ENCODE results near the gene SLC12A8. TPM values are rescaled to one million over a fixed set of nuclear protein-coding genes. Genes with fewer than 3 reads are reported as not detected.

SLC12A8 gene
- total RNA-seq, 2 experiments from 2014 or later, result 0.36 to 0.38 TPM

DNA sequence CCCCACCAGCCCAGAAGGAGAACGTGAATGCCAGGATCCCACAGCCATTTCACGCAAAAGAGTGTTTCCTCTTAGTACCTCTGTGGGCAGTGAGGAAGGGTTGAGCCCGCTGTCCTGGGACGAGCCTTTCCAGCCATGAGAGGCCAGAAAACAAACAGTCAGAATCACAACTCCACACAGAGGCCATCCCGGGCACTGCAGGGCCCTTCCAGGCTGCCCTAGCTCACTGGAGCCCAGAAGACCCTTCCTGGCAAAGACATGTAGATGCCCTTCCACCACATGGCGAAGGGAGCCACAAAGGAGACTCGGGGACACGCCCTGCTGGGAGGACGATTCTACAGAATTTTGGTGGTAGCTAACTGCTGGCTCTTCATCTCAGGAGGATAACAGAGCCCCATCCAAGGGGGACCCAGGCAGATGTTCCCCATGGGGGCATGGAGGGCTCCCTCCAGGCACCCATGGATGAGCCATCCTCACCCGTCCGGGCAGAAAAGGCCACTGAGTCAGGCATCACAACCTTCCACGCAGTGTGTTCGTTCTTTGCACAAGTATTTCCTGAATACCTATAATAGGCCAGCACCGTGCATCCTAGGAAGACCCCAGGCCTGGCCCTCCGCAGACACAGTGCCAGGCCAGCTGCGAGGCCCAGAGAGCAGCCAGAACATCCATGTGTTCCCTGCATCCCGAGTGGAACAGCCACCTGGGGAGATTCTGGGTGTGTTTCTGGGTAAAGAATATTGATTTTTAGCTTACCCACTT is 47.2 kb downstream of the SLC12A8 start:
- Histone ChIP-seq H3K27ac (ENCODE audit: low read depth in 1 of 2, low read length in 2 of 2) (no peak overlapping the region), H3K4me3 (ENCODE audit: low read length) (no peak overlapping the region), H3K36me3 (ENCODE audit: insufficient read depth, low read length) (no peaks in the 10 kb centered on the region), H3K9me3 (ENCODE audit: control insufficient read depth in 1 of 2, insufficient read depth in 1 of 2, low read length in 2 of 2) (no peaks in the 10 kb centered on the region), H3K4me1 (ENCODE audit: insufficient read depth, low read length) (no peaks in the 10 kb centered on the region), H3K27me3 (ENCODE audit: control insufficient read depth in 1 of 2, insufficient read depth in 2 of 2, low read length in 2 of 2) (no peaks in the 10 kb centered on the region)
- no peak overlapping the region for H3K27ac Mint-ChIP-seq
- POLR2A ChIA-PET, result no interaction called here
- no peaks in the 10 kb centered on the region for H3K27me3 Mint-ChIP-seq
- CTCF ChIA-PET, result no interaction called here
- no peak for ATAC-seq (ENCODE audit: poor library complexity)
- H3K4me3 Mint-ChIP-seq, result no peak overlapping the region
- H3K9me3 Mint-ChIP-seq, result no peaks in the 10 kb centered on the region
- no peaks in the 10 kb centered on the region for H3K4me1 Mint-ChIP-seq (ENCODE audit: low read depth)
- intact Hi-C loops (cut with DNase I, micrococcal nuclease), result no loop called here
- H3K36me3 Mint-ChIP-seq (ENCODE audit: low read depth), result no peaks in the 10 kb centered on the region
- DNase-seq, result peak in 1 of 14 experiments; percentile 22
- TF ChIP-seq, protein P1, sequence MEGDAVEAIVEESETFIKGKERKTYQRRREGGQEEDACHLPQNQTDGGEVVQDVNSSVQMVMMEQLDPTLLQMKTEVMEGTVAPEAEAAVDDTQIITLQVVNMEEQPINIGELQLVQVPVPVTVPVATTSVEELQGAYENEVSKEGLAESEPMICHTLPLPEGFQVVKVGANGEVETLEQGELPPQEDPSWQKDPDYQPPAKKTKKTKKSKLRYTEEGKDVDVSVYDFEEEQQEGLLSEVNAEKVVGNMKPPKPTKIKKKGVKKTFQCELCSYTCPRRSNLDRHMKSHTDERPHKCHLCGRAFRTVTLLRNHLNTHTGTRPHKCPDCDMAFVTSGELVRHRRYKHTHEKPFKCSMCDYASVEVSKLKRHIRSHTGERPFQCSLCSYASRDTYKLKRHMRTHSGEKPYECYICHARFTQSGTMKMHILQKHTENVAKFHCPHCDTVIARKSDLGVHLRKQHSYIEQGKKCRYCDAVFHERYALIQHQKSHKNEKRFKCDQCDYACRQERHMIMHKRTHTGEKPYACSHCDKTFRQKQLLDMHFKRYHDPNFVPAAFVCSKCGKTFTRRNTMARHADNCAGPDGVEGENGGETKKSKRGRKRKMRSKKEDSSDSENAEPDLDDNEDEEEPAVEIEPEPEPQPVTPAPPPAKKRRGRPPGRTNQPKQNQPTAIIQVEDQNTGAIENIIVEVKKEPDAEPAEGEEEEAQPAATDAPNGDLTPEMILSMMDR (IDR thresholded peaks at IDR 0.05), result no peak

GRCh38 chr3:125163739-125164601 is 48.6 kb downstream of the SLC12A8 start:
- H3K4me1 ChIP-seq (ENCODE audit: insufficient read depth, low read length), result no peaks in the 10 kb centered on the region
- Mint-ChIP-seq H3K36me3 (ENCODE audit: low read depth) (no peaks in the 10 kb centered on the region), H3K27ac (no peak overlapping the region), H3K4me3 (no peak overlapping the region), H3K9me3 (no peaks in the 10 kb centered on the region), H3K27me3 (no peaks in the 10 kb centered on the region), H3K4me1 (ENCODE audit: low read depth) (no peaks in the 10 kb centered on the region)
- POLR2A ChIA-PET, result no interaction called here
- CTCF ChIA-PET, result interaction anchor here (0.6 kb wide), 1 partner anchor 155 kb away, joined by 4 read pairs; no protein-coding TSS in a partner anchor
- DNase-seq, result no peak
- H3K36me3 ChIP-seq (ENCODE audit: insufficient read depth, low read length), result no peaks in the 10 kb centered on the region
- no peak overlapping the region for H3K27ac ChIP-seq (ENCODE audit: low read depth in 1 of 2, low read length in 2 of 2)
- H3K9me3 ChIP-seq (ENCODE audit: control insufficient read depth in 1 of 2, insufficient read depth in 1 of 2, low read length in 2 of 2), result no peaks in the 10 kb centered on the region
- no peak overlapping the region for H3K4me3 ChIP-seq (ENCODE audit: low read length)
- TF ChIP-seq, protein P1 (IDR thresholded peaks at IDR 0.05), result no peak
- intact Hi-C loops (cut with DNase I, micrococcal nuclease), result no loop called here
- no peaks in the 10 kb centered on the region for H3K27me3 ChIP-seq (ENCODE audit: control insufficient read depth in 1 of 2, insufficient read depth in 2 of 2, low read length in 2 of 2)
- no peak for ATAC-seq (ENCODE audit: poor library complexity)

DNA sequence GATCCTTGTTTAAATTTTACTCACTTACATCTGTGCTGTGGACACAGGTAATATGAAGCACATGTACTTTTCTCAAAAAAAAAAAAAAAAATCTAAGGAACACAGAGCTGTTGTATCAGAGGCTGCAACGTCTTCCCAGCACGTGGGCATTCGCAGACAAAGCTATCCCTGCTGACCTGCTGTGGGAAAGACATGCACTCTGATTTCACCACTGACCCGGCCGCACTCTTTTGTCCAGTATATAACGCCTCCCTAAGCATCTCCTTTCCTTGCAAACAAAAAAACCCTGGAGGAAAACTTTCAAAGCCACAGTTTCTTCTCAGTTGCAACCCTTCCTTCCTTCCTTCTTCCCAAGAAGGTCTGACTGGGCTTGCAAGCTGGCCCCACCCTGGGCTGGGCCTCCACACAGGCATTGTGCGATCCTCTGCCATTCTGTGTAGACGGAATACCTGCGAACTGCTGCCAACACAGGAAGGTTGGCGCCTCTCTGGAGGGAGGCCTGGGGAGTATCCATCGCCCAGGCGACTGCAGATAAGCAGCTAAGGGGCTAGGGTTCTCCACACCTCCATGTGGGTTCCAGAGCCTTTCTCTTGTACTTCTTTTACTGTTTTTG is 50.8 kb downstream of the SLC12A8 start:
- Mint-ChIP-seq H3K4me1 (ENCODE audit: low read depth) (no peaks in the 10 kb centered on the region), H3K4me3 (no peak overlapping the region), H3K27ac (no peak overlapping the region), H3K36me3 (ENCODE audit: low read depth) (no peaks in the 10 kb centered on the region), H3K27me3 (no peaks in the 10 kb centered on the region), H3K9me3 (no peaks in the 10 kb centered on the region)
- H3K27me3 ChIP-seq (ENCODE audit: control insufficient read depth in 1 of 2, insufficient read depth in 2 of 2, low read length in 2 of 2), result no peaks in the 10 kb centered on the region
- no peak overlapping the region for H3K4me3 ChIP-seq (ENCODE audit: low read length)
- DNase-seq (no peak), ATAC-seq (ENCODE audit: poor library complexity) (no peak)
- H3K9me3 ChIP-seq (ENCODE audit: control insufficient read depth in 1 of 2, insufficient read depth in 1 of 2, low read length in 2 of 2), result no peaks in the 10 kb centered on the region
- H3K36me3 ChIP-seq (ENCODE audit: insufficient read depth, low read length), result no peaks in the 10 kb centered on the region
- TF ChIP-seq, protein P1 (IDR thresholded peaks at IDR 0.05), result no peak
- no peak overlapping the region for H3K27ac ChIP-seq (ENCODE audit: low read depth in 1 of 2, low read length in 2 of 2)
- intact Hi-C loops (cut with DNase I, micrococcal nuclease), result no loop called here
- ChIA-PET CTCF (no interaction called here), POLR2A (no interaction called here)
- no peaks in the 10 kb centered on the region for H3K4me1 ChIP-seq (ENCODE audit: insufficient read depth, low read length)

Data from CD4-positive, alpha-beta T cell (primary cell).